Activated T-helper 2 cell treated with anti-CD3 and anti-CD28 coated beads, Interferon-gamma antibody, Interleukin-2, Interleukin-4, amounts not matched to agents 10 μg/mL and 5 μg/mL and 100 μg/mL, durations not matched to agents 14 hours and 24 hours and 36 hours (primary cell): ENCODE measurements around the gene AP1M1. TPM values are rescaled to one million over a fixed set of nuclear protein-coding genes. Genes with fewer than 3 reads are reported as not detected.
A peak's percentile ranks its signal among the peaks of the same experiment; 100 is the strongest.

Source experiments
- DNase-seq: peaks from one replicate; pipeline ENCODE4 v3.0.0; 2021; ENCODE audit warnings: low spot score
- H3K27ac Mint-ChIP-seq: one replicate; pipeline ENCODE4 v1.8.0; 2021; ENCODE audit warnings: mixed read lengths
- H3K27me3 Mint-ChIP-seq: one replicate; pipeline ENCODE4 v1.8.0; 2021; ENCODE audit warnings: low read depth, mixed read lengths
- H3K36me3 Mint-ChIP-seq: one replicate; pipeline ENCODE4 v1.8.0; 2021; ENCODE audit warnings: low read depth, mixed read lengths
- H3K4me1 Mint-ChIP-seq: one replicate; pipeline ENCODE4 v1.8.0; 2021; ENCODE audit warnings: low read depth, mixed read lengths
- H3K4me3 Mint-ChIP-seq: one replicate; pipeline ENCODE4 v1.8.0; 2021; ENCODE audit warnings: low read depth, mild to moderate bottlenecking, moderate library complexity, mixed read lengths
- H3K9me3 Mint-ChIP-seq: one replicate; pipeline ENCODE4 v1.8.0; 2021; ENCODE audit warnings: mixed read lengths
- intact Hi-C: fragments of 100-400 bp; cut with micrococcal nuclease; formaldehyde crosslinking; loops from one replicate; pipeline ENCODE4 v1.15.1; 2023
- total RNA-seq: library from RNA; stranded (reverse); gene quantifications from 2 replicates; pipeline ENCODE4 v1.2.3, GENCODE V29; 2022

AP1M1 gene
- total RNA-seq: 106 and 120 TPM in 2 replicates

- intact Hi-C loops: loop anchor here (1.0 kb wide), 1 partner anchor 12 kb away; the partner anchor contains the start of gene FAM32A
- H3K27me3 Mint-ChIP-seq: no peaks in the 10 kb centered on the region
Measured at GRCh38 chr19:16197622-16198369, at the start of gene AP1M1. AP1M1 (plus strand) TSS chr19:16197911; CDS start chr19:16198027, 116 bp downstream.

DNA sequence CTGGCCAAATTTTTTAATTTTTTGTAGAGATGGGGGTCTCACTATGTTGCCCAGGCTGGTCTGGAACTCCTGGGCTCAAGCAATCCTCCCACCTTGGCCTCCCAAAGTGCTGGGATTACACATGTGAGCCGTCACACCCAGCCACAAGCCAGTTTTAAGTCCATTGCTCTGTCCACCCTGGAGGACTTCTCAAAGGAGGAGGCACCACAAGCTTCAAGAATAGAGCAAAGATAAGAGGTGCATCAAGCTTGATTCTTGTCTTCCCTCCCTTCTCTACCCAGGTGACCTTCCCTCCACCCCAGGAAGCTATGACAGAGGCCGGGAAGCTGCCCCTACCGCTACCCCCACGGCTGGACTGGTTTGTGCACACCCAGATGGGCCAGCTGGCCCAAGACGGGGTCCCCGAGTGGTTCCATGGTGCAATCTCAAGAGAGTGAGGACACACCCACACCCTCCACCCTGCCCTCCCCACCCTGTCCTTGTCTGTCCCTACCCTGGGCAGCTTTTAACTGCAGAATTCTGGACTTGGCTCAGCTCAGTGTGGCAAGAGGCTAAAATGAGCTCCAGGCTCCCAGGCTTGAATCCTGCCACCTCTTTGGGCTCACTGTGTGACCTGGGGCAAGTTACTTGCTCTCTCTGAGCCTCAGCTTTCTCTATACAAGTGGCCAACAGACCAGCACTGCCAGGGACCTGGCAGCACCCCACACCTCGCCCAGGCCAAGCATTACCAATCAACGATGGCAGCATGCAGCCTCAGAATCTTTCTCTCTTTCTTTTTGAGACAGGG lies 49.1 kb upstream of the AP1M1 start:
- no peak overlapping the region for H3K4me3 Mint-ChIP-seq
- peak overlapping the region; percentile 65 for H3K27ac Mint-ChIP-seq
- no peaks in the 10 kb centered on the region for H3K9me3 Mint-ChIP-seq
- no peak for DNase-seq
- H3K27me3 Mint-ChIP-seq: no peaks in the 10 kb centered on the region
- H3K36me3 Mint-ChIP-seq: peaks cover 63% of the 10 kb centered on the region
- intact Hi-C loops: no loop called here
- H3K4me1 Mint-ChIP-seq: peaks cover 22% of the 10 kb centered on the region

More at GRCh38 chr19:16197622-16198369, at the start of gene AP1M1:
- Mint-ChIP-seq H3K9me3 (no peaks in the 10 kb centered on the region), H3K36me3 (peaks cover 36% of the 10 kb centered on the region), H3K4me3 (peak within 1 kb of the TSS; percentile 97), H3K27ac (peak within 1 kb of the TSS; percentile 97), H3K4me1 (peaks cover 40% of the 10 kb centered on the region)
- DNase-seq: peak; percentile 99

DNA sequence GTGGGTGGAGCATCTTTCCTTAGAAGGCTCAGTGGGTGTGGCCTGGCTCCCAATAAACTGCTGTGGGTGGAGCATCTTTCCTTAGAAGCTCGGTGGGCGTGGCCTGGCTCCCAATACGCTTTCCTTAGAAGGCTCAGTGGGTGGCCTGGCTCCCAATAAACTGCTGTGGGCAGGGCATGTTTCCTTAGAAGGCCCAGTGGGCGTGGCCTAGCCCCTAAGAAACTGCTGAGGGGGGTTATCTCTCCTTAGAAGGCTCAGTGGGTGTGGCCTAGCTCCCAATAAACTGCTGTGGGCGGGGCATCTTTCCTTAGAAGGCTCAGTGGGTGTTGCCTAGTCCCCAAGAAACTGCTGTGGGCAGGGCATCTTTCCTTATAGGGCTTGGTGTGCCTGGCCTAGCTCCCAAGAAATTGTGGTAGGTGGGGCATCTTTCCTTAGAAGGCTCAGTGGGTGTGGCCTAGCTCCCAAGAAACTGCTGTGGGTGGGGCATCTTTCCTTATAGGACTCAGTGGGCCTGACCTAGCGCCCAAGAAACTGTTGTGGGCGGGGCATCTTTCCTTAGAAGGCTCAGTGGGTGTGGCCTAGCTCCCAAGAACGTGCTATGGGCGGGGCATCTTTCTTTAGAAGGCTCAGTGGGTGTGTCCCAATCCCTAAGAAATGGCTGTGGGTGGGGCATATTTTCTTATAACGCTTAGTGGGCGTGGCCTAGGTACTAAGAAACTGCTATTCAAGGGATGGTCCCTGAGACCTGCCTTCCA lies 44.0 kb upstream of the AP1M1 start:
- Mint-ChIP-seq H3K9me3 (no peaks in the 10 kb centered on the region), H3K4me1 (peaks cover 10% of the 10 kb centered on the region), H3K4me3 (no peak overlapping the region), H3K36me3 (peaks cover 83% of the 10 kb centered on the region), H3K27ac (no peak overlapping the region), H3K27me3 (no peaks in the 10 kb centered on the region)
- intact Hi-C loops: no loop called here
- no peak for DNase-seq

DNA sequence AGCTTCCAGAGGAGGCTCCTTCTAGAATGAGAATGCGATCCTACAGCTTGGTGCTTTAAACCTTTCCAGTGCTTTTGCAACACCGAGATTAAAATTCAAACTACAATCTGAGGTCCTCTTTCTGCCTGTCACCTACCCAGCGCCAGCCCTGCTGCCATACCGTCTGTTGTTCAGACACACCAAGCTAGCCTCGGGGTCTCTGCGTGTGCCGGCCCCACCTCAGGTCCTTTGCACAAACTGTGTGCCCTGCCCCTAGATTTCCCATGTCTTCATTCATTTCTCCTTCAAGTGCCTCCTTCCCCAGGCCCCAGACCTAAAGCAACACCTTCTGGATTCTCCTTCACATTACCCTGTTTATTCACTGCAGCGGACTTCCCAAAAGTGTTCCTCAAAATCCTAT lies 43.2 kb upstream of the AP1M1 start:
- H3K36me3 Mint-ChIP-seq: peaks cover 75% of the 10 kb centered on the region
- H3K9me3 Mint-ChIP-seq: no peaks in the 10 kb centered on the region

GRCh38 chr19:16155128-16155527 lies 42.6 kb upstream of the AP1M1 start:
- intact Hi-C loops: no loop called here
- DNase-seq: no peak
- no peaks in the 10 kb centered on the region for H3K9me3 Mint-ChIP-seq
- H3K36me3 Mint-ChIP-seq: peaks cover 70% of the 10 kb centered on the region
- no peak overlapping the region for H3K4me3 Mint-ChIP-seq
- H3K4me1 Mint-ChIP-seq: peaks cover 6% of the 10 kb centered on the region
- no peaks in the 10 kb centered on the region for H3K27me3 Mint-ChIP-seq
- peak overlapping the region; percentile 19 for H3K27ac Mint-ChIP-seq

More for the DNA sequence above, 43.2 kb upstream of the AP1M1 start:
- DNase-seq: no peak
- no peak overlapping the region for H3K4me3 Mint-ChIP-seq
- no peak overlapping the region for H3K27ac Mint-ChIP-seq
- intact Hi-C loops: no loop called here
- no peaks in the 10 kb centered on the region for H3K27me3 Mint-ChIP-seq
- H3K4me1 Mint-ChIP-seq: peaks cover 6% of the 10 kb centered on the region

GRCh38 chr19:16156904-16157303 lies 40.8 kb upstream of the AP1M1 start:
- peaks cover 57% of the 10 kb centered on the region for H3K36me3 Mint-ChIP-seq
- H3K9me3 Mint-ChIP-seq: no peaks in the 10 kb centered on the region
- no peak overlapping the region for H3K27ac Mint-ChIP-seq
- intact Hi-C loops: no loop called here
- DNase-seq: no peak
- H3K27me3 Mint-ChIP-seq: no peaks in the 10 kb centered on the region
- peaks cover 21% of the 10 kb centered on the region for H3K4me1 Mint-ChIP-seq
- no peak overlapping the region for H3K4me3 Mint-ChIP-seq

GRCh38 chr19:16157601-16158000 lies 40.1 kb upstream of the AP1M1 start:
- H3K27ac Mint-ChIP-seq: no peak overlapping the region
- H3K9me3 Mint-ChIP-seq: no peaks in the 10 kb centered on the region
- H3K27me3 Mint-ChIP-seq: no peaks in the 10 kb centered on the region
- no peak for DNase-seq
- intact Hi-C loops: no loop called here
- peaks cover 23% of the 10 kb centered on the region for H3K4me1 Mint-ChIP-seq
- H3K36me3 Mint-ChIP-seq: peaks cover 51% of the 10 kb centered on the region
- H3K4me3 Mint-ChIP-seq: no peak overlapping the region

DNA sequence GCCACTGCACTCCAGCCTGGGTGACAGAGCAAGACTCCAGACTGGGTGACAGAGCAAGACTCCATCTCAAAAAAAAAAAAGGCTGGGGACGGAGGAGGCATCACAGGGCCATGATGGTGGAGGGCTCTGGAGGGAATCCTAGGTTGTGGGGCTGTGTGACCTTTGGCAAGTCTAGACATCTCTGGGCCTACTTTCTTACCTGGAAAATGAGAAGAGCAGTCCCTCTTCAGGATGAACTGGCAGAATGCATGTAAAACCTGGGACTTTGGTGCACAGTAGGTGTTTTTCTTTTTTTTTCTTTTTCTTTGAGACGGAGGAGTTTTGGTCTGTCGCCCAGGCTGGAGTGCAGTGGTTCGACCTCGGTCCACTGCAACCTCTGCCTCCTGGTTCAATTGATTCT lies 38.1 kb upstream of the AP1M1 start:
- no peaks in the 10 kb centered on the region for H3K9me3 Mint-ChIP-seq
- peaks cover 31% of the 10 kb centered on the region for H3K36me3 Mint-ChIP-seq
- H3K4me3 Mint-ChIP-seq: no peak overlapping the region
- H3K4me1 Mint-ChIP-seq: peaks cover 23% of the 10 kb centered on the region
- H3K27ac Mint-ChIP-seq: no peak overlapping the region
- intact Hi-C loops: loop anchor here (2.0 kb wide), 4 partner anchors 15 to 81 kb away; partner anchors contain the start of genes FAM32A and RAB8A
- no peak for DNase-seq
- H3K27me3 Mint-ChIP-seq: no peaks in the 10 kb centered on the region

DNA sequence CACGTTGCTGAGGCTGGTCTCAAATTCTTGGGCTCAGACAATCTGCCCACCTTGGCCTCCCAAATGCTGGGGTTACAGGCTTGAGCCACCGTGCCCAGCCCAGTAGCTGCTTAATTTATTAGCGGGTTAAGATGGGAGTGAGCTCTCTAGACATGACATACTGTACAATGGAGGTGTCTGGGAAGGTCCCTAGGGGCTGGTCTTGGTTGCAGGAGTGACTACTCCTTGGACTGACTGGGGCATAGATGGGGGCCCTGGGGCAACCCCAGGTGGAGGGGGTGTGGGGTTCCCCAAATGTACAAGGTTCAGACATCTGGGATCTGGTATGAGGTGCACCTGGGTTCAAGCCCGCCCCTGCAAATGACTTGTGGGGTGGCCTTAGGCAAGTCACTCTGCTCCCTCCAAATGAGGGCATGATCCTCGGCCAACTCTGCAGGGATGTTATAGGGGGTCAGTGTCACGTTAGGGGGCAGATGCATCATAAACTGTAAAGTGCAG lies 37.2 kb upstream of the AP1M1 start:
- DNase-seq: no peak
- intact Hi-C loops: loop anchor here (2.0 kb wide), 4 partner anchors 16 to 82 kb away; partner anchors contain the start of genes FAM32A and RAB8A
- Mint-ChIP-seq H3K27me3 (no peaks in the 10 kb centered on the region), H3K4me3 (no peak overlapping the region), H3K4me1 (peaks cover 18% of the 10 kb centered on the region), H3K9me3 (no peaks in the 10 kb centered on the region), H3K36me3 (peaks cover 22% of the 10 kb centered on the region), H3K27ac (peak overlapping the region; percentile 80)

DNA sequence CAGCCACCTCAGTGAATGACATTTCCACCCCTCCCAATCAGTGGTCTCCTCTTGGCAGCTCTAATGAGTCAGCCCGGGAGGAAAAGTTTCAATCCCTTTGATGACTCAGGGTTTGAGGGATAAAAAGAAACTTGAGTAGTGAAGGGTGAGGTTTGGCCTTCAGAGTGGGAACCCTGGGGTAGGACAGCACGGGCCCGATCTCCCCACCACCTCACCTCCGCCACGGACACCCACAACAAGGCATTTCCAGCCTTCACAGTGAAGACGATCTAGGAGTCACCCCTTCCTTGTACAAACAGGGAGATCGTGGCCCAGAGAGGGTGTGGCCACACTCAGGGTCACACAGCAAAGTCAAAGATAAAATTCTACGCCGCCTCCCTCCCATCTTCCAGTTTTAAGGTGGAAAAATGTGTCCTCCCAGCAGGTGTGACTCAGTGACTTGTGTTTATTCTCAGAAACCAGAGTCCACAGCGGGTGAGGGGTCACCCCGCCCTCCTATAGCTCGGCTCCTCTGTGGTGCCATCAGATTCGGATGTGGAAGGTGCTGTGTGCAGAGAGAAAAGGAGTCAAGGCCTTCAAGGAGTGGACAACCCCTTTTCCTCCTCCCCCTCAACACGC lies 36.7 kb upstream of the AP1M1 start:
- Mint-ChIP-seq H3K9me3 (no peaks in the 10 kb centered on the region), H3K4me3 (peak overlapping the region; percentile 22), H3K27ac (peak overlapping the region; percentile 80), H3K36me3 (peaks cover 18% of the 10 kb centered on the region), H3K4me1 (peaks cover 18% of the 10 kb centered on the region), H3K27me3 (no peaks in the 10 kb centered on the region)
- intact Hi-C loops: loop anchor here (1.0 to 2.0 kb wide), 5 partner anchors 16 to 82 kb away; partner anchors contain the start of genes FAM32A and RAB8A
- no peak for DNase-seq

GRCh38 chr19:16161840-16162239 lies 35.9 kb upstream of the AP1M1 start:
- H3K4me1 Mint-ChIP-seq: peaks cover 18% of the 10 kb centered on the region
- DNase-seq: no peak
- peaks cover 12% of the 10 kb centered on the region for H3K36me3 Mint-ChIP-seq
- H3K27ac Mint-ChIP-seq: peak overlapping the region; percentile 58
- no peak overlapping the region for H3K4me3 Mint-ChIP-seq
- H3K27me3 Mint-ChIP-seq: no peaks in the 10 kb centered on the region
- H3K9me3 Mint-ChIP-seq: no peaks in the 10 kb centered on the region
- intact Hi-C loops: loop anchor here (1.0 to 2.0 kb wide), 5 partner anchors 17 to 83 kb away; partner anchors contain the start of genes FAM32A and RAB8A
